SK-N-SH treated with all-trans-retinoic acid at 6 μM for 48 hours (cell line): ENCODE measurements around the gene SLC16A1.

Experiments
- ATAC-seq: fragments of 200-7000 bp; cut with Tn5 transposase; 3 replicates; pipeline ENCODE4 v1.9.1; 2020; ENCODE audit warnings: mild to moderate bottlenecking, moderate library complexity
- ARNTL ChIP-seq: fragments of 450-650 bp; formaldehyde crosslinking; IDR thresholded peaks from 2 replicates; pipeline ENCODE4 v1.5.0; 2020; ENCODE audit warnings: low read depth, mild to moderate bottlenecking, moderate library complexity, borderline replicate concordance
- BACH2 ChIP-seq: fragments of 250-450 bp; sonication (Bioruptor Pico); IDR thresholded peaks from 2 replicates; pipeline ENCODE4 v1.9.0; 2021; ENCODE audit warnings: mild to moderate bottlenecking, borderline replicate concordance
- CSDC2 ChIP-seq: fragments of 250-450 bp; sonication (Bioruptor Pico); IDR thresholded peaks from 2 replicates; pipeline ENCODE4 v1.5.0; 2020; ENCODE audit warnings: mild to moderate bottlenecking, moderate library complexity
- ESRRG ChIP-seq: fragments of 250-450 bp; sonication (Bioruptor Pico); IDR thresholded peaks from 2 replicates; pipeline ENCODE4 v1.6.1; 2021; ENCODE audit warnings: mild to moderate bottlenecking
- GLIS3 ChIP-seq: fragments of 250-450 bp; sonication (Bioruptor Pico); IDR thresholded peaks from 2 replicates; pipeline ENCODE4 v1.5.0; 2020; ENCODE audit warnings: mild to moderate bottlenecking, moderate library complexity
- ISL1 ChIP-seq: fragments of 250-450 bp; sonication (Bioruptor Pico); IDR thresholded peaks from 2 replicates; pipeline ENCODE4 v2.1.2; 2022; ENCODE audit warnings: mild to moderate bottlenecking, moderate library complexity
- OSR1 ChIP-seq: fragments of 250-450 bp; sonication (Bioruptor Pico); IDR thresholded peaks from 2 replicates; pipeline ENCODE4 v1.8.0; 2022; ENCODE audit warnings: moderate library complexity, mild to moderate bottlenecking, inconsistent platforms
- PPARA ChIP-seq: fragments of 250-450 bp; sonication (Bioruptor Pico); IDR thresholded peaks from 2 replicates; pipeline ENCODE4 v1.5.0; 2020; ENCODE audit warnings: mild to moderate bottlenecking, borderline replicate concordance
- RARB ChIP-seq: fragments of 250-450 bp; sonication (Bioruptor Pico); IDR thresholded peaks from 2 replicates; pipeline ENCODE4 v1.8.0; 2021; ENCODE audit warnings: mild to moderate bottlenecking, moderate library complexity
- SNAI2 ChIP-seq: fragments of 250-450 bp; sonication (Bioruptor Pico); IDR thresholded peaks from 2 replicates; pipeline ENCODE4 v1.5.0; 2020; ENCODE audit warnings: mild to moderate bottlenecking, moderate library complexity
- TCF4 ChIP-seq: fragments of 250-450 bp; sonication (Bioruptor Pico); IDR thresholded peaks from 2 replicates; pipeline ENCODE4 v1.8.0; 2021; ENCODE audit warnings: mild to moderate bottlenecking, moderate library complexity, borderline replicate concordance
- TOX ChIP-seq: fragments of 250-450 bp; sonication (Bioruptor Pico); IDR thresholded peaks from 2 replicates; pipeline ENCODE4 v1.8.0; 2021; ENCODE audit warnings: mild to moderate bottlenecking, moderate library complexity, borderline replicate concordance
- ZC3H10 ChIP-seq: fragments of 250-450 bp; sonication (Bioruptor Pico); IDR thresholded peaks from 2 replicates; pipeline ENCODE4 v1.5.1; 2021; ENCODE audit warnings: mild to moderate bottlenecking, moderate library complexity
- ZFP3 ChIP-seq: fragments of 250-450 bp; sonication (Bioruptor Pico); IDR thresholded peaks from 2 replicates; pipeline ENCODE4 v1.5.0; 2020; ENCODE audit warnings: mild to moderate bottlenecking, moderate library complexity
- ZFP30 ChIP-seq: fragments of 450-650 bp; formaldehyde crosslinking; IDR thresholded peaks from 2 replicates; pipeline ENCODE4 v1.5.0; 2022; ENCODE audit warnings: mild to moderate bottlenecking, moderate library complexity
- ZNF565 ChIP-seq: fragments of 450-650 bp; formaldehyde crosslinking; conservative IDR thresholded peaks from 2 replicates; pipeline ENCODE4 v1.5.0; 2020; ENCODE audit warnings: low read depth, mild to moderate bottlenecking, moderate library complexity
- ZNF70 ChIP-seq: fragments of 450-650 bp; formaldehyde crosslinking; IDR thresholded peaks from 2 replicates; pipeline ENCODE4 v1.5.0; 2020; ENCODE audit warnings: mild to moderate bottlenecking, moderate library complexity
- ZNF8 ChIP-seq: fragments of 450-650 bp; formaldehyde crosslinking; IDR thresholded peaks from 2 replicates; pipeline ENCODE4 v1.5.0; 2020; ENCODE audit warnings: mild to moderate bottlenecking, moderate library complexity
- TF ChIP-seq, protein P1 (sequence below): fragments of 250-450 bp; sonication (Bioruptor Pico); IDR thresholded peaks from 2 replicates; pipeline ENCODE4 v1.8.0; 2020; ENCODE audit warnings: mild to moderate bottlenecking, moderate library complexity, borderline replicate concordance
- TF ChIP-seq, protein P2 (sequence below): fragments of 250-450 bp; sonication (Bioruptor Pico); IDR thresholded peaks from 2 replicates; pipeline ENCODE4 v1.5.1; 2021; ENCODE audit warnings: mild to moderate bottlenecking, moderate library complexity
- TF ChIP-seq, protein P3 (sequence below): fragments of 250-450 bp; sonication (Bioruptor Pico); IDR thresholded peaks from 2 replicates; pipeline ENCODE4 v1.5.0; 2020; ENCODE audit warnings: mild to moderate bottlenecking, moderate library complexity

SLC16A1 gene

DNA sequence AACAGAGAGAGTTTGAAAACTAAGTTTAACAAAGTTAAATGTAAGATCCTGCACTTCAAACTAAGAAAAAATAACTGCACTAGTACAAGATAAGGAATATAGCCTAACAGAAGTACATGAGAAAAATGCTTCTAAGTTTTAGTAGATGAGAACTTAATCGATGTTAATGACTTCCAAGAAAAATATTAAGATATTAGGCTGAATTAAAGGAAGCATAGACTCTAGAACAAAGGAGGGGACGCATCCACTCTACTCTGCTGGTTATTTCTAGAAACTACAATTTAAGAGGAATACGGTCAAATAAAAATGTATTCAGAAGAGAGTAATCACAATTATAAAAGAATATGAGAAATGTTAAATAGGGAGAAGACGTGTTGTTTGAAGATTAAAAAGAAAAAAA lies 46.3 kb upstream of the SLC16A1 start:
- no peak for ATAC-seq
- no peak for TF ChIP-seq SNAI2 (CRISPR knock-in tag)
- no peak for TF ChIP-seq CSDC2
- TF ChIP-seq ZC3H10 (CRISPR knock-in tag), result no peak
- TF ChIP-seq ZNF70 (CRISPR knock-in tag), result peak; percentile 99
- TF ChIP-seq TOX (CRISPR knock-in tag), result no peak

DNA sequence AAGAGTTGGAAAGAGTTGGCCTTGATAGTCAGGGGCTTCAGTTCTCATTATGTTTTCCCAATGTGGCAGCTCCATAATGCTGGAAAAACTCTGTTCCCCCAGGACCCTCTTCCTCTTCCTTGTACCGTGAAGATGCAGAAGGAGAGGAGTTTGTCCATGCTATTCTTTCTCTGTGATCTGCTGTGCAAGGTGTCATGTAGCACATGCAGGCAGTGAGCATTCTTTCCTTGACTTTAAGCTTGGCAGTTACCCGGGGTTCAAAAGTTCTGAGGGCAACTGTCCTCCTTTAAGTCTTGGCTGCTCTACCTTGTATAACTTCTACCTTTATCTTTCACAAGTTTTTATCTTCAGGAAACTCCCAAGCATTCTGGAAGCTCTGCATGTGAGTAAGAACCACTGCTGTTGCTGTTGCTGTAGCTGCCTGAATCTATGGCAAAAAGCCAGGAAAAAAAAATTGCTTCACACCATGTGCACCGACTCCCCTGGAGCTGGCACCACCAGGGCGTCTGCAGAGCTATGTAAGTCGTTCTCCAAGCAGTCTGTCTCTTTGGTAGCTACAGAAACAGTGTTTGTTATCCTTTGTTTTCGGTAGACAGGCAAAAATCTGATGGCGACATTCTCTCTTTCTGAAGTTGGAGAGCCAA lies 42.7 kb upstream of the SLC16A1 start:
- ATAC-seq, result peak; percentile 31; the same call in 1 of the 3 replicates
- TF ChIP-seq BACH2 (no peak), ESRRG (CRISPR knock-in tag) (no peak), ZFP3 (no peak), PPARA (no peak), ISL1 (CRISPR knock-in tag) (no peak), ZNF70 (CRISPR knock-in tag) (no peak), SNAI2 (CRISPR knock-in tag) (no peak), ARNTL (CRISPR knock-in tag) (no peak), TOX (CRISPR knock-in tag) (no peak), ZNF565 (CRISPR knock-in tag) (no peak), ZFP30 (no peak), GLIS3 (CRISPR knock-in tag) (no peak), OSR1 (CRISPR knock-in tag) (no peak), RARB (no peak), ZC3H10 (CRISPR knock-in tag) (no peak), TCF4 (CRISPR knock-in tag) (no peak), CSDC2 (no peak)
- TF ChIP-seq, protein P1, sequence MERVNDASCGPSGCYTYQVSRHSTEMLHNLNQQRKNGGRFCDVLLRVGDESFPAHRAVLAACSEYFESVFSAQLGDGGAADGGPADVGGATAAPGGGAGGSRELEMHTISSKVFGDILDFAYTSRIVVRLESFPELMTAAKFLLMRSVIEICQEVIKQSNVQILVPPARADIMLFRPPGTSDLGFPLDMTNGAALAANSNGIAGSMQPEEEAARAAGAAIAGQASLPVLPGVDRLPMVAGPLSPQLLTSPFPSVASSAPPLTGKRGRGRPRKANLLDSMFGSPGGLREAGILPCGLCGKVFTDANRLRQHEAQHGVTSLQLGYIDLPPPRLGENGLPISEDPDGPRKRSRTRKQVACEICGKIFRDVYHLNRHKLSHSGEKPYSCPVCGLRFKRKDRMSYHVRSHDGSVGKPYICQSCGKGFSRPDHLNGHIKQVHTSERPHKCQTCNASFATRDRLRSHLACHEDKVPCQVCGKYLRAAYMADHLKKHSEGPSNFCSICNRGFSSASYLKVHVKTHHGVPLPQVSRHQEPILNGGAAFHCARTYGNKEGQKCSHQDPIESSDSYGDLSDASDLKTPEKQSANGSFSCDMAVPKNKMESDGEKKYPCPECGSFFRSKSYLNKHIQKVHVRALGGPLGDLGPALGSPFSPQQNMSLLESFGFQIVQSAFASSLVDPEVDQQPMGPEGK (CRISPR knock-in tag), result no peak
- TF ChIP-seq, protein P2, sequence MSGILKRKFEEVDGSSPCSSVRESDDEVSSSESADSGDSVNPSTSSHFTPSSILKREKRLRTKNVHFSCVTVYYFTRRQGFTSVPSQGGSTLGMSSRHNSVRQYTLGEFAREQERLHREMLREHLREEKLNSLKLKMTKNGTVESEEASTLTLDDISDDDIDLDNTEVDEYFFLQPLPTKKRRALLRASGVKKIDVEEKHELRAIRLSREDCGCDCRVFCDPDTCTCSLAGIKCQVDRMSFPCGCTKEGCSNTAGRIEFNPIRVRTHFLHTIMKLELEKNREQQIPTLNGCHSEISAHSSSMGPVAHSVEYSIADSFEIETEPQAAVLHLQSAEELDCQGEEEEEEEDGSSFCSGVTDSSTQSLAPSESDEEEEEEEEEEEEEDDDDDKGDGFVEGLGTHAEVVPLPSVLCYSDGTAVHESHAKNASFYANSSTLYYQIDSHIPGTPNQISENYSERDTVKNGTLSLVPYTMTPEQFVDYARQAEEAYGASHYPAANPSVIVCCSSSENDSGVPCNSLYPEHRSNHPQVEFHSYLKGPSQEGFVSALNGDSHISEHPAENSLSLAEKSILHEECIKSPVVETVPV (CRISPR knock-in tag), result no peak
- TF ChIP-seq, protein P3, sequence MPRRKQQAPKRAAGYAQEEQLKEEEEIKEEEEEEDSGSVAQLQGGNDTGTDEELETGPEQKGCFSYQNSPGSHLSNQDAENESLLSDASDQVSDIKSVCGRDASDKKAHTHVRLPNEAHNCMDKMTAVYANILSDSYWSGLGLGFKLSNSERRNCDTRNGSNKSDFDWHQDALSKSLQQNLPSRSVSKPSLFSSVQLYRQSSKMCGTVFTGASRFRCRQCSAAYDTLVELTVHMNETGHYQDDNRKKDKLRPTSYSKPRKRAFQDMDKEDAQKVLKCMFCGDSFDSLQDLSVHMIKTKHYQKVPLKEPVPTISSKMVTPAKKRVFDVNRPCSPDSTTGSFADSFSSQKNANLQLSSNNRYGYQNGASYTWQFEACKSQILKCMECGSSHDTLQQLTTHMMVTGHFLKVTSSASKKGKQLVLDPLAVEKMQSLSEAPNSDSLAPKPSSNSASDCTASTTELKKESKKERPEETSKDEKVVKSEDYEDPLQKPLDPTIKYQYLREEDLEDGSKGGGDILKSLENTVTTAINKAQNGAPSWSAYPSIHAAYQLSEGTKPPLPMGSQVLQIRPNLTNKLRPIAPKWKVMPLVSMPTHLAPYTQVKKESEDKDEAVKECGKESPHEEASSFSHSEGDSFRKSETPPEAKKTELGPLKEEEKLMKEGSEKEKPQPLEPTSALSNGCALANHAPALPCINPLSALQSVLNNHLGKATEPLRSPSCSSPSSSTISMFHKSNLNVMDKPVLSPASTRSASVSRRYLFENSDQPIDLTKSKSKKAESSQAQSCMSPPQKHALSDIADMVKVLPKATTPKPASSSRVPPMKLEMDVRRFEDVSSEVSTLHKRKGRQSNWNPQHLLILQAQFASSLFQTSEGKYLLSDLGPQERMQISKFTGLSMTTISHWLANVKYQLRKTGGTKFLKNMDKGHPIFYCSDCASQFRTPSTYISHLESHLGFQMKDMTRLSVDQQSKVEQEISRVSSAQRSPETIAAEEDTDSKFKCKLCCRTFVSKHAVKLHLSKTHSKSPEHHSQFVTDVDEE (CRISPR knock-in tag), result no peak
- TF ChIP-seq, all 23 proteins: peak for 0

DNA sequence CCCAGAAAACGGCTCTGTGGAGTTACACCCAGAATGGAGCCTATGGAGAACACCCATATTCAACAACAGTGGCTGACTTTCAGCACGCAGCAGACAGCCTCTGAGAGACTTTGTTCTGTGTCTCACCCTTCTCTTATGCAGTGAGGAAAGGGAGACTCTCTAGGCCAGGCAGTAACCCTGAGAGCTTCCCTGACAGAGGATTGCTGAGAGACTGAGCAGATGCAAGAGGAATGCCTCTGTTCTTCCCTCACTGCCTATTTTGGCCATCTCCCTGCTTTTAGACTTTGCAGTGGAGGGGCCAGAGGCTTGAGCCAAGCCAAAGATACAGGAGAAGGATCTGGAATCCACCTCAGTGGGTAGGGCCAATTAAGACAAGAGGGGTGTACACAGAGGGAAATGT lies 41.8 kb upstream of the SLC16A1 start:
- ATAC-seq, result no peak
- TF ChIP-seq PPARA (no peak), ZNF8 (CRISPR knock-in tag) (no peak), SNAI2 (CRISPR knock-in tag) (no peak), ESRRG (CRISPR knock-in tag) (no peak), ZNF565 (CRISPR knock-in tag) (no peak), BACH2 (no peak), ZFP30 (no peak), ZFP3 (no peak), GLIS3 (CRISPR knock-in tag) (no peak), ZNF70 (CRISPR knock-in tag) (no peak)
- TF ChIP-seq, protein P3 (CRISPR knock-in tag), result no peak
- TF ChIP-seq, all 23 proteins: peak for 0
